HG03565 (cell line): Measurements from ENCODE around the gene TTC21B.

Source experiments
- ATAC-seq: cut with Tn5 transposase; IDR thresholded peaks from one replicate; pipeline ENCODE4 v1.9.1; 2021; ENCODE audit warnings: mild to moderate bottlenecking, moderate library complexity; ENCODE audit not compliant: unreplicated experiment

The TTC21B gene

GRCh38 chr2:165927353-165927752 is 26.2 kb downstream of the TTC21B start:
- ATAC-seq = no peak

- ATAC-seq = no peak
Observed at GRCh38 chr2:165924946-165925345, 28.6 kb downstream of the TTC21B start.

- ATAC-seq = no peak
Observed at GRCh38 chr2:165920748-165921147, 32.8 kb downstream of the TTC21B start.

GRCh38 chr2:165913636-165914035 is 39.9 kb downstream of the TTC21B start:
- no peak for ATAC-seq

GRCh38 chr2:165911981-165912380 is 41.6 kb downstream of the TTC21B start:
- ATAC-seq = no peak

GRCh38 chr2:165911231-165911630 is 42.3 kb downstream of the TTC21B start:
- no peak for ATAC-seq

- no peak for ATAC-seq
Observed at GRCh38 chr2:165909466-165909865, 44.1 kb downstream of the TTC21B start.

GRCh38 chr2:165905854-165906253 is 47.7 kb downstream of the TTC21B start:
- no peak for ATAC-seq

GRCh38 chr2:165905269-165905668 is 48.3 kb downstream of the TTC21B start:
- no peak for ATAC-seq

GRCh38 chr2:165904432-165904831 is 49.1 kb downstream of the TTC21B start:
- no peak for ATAC-seq

- no peak for ATAC-seq
Observed at GRCh38 chr2:165903406-165903805, 50.2 kb downstream of the TTC21B start.

GRCh38 chr2:165902934-165903333 is 50.6 kb downstream of the TTC21B start:
- no peak for ATAC-seq

- ATAC-seq = no peak
Observed at GRCh38 chr2:165901620-165902298, 51.8 kb downstream of the TTC21B start.

GRCh38 chr2:165899311-165899710 is 54.3 kb downstream of the TTC21B start:
- no peak for ATAC-seq

GRCh38 chr2:165898381-165898780 is 55.2 kb downstream of the TTC21B start:
- no peak for ATAC-seq

- peak; percentile 48 for ATAC-seq
Observed at GRCh38 chr2:165897726-165898125, 55.9 kb downstream of the TTC21B start.

GRCh38 chr2:165897074-165897473 is 56.5 kb downstream of the TTC21B start:
- ATAC-seq = no peak

- ATAC-seq = peak; percentile 90
Observed at GRCh38 chr2:165895974-165896373, 57.6 kb downstream of the TTC21B start.

GRCh38 chr2:165893556-165893955 is 60.0 kb downstream of the TTC21B start:
- no peak for ATAC-seq

- ATAC-seq = no peak
Observed at GRCh38 chr2:165892526-165892925, 61.0 kb downstream of the TTC21B start.

GRCh38 chr2:165891943-165892342 is 61.6 kb downstream of the TTC21B start:
- no peak for ATAC-seq

- ATAC-seq = no peak
Observed at GRCh38 chr2:165891345-165891744, 62.2 kb downstream of the TTC21B start.

GRCh38 chr2:165889798-165890197 is 63.8 kb downstream of the TTC21B start:
- no peak for ATAC-seq
